T-helper 9 cell (primary cell): Measurements from ENCODE around the gene ACYP2.

Experiments
- DNase-seq: peaks from one replicate; pipeline ENCODE4 v3.0.0-alpha.2; 2020

Gene ACYP2

DNA sequence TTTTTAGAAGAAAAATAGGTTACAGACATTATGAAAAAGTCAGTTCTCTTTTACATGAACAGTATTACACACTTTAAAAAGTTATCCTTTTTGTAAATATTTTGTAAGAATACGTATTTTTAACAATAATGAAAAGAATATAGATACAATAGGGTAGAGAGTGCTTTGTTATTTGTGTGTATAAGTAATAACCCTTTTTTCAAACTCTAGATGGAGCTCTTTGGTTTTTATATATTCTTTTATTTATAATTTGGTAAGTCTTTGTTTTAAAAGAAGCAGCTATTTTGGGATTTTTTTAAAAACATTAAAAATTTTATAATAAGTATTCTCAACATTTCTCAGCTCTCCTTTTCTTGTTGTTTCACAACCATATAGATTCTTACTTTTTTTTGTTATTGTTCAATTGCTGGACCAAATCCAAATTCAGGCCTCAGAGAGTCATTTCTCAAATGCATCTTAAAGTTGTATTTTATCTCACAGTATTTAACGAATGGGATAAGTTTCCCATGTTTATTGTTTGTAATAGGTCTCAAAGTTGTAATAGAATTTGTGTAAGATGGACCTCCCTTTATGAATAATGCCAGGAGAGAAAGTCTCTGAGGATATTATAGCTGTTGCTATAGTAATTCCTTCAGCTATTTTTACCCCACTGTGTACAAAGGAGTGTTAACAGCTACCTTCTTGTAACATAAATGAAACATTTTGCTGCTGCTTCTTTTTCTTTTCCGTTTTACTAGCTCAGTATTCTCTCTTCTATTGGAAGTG lies 46.4 kb downstream of the ACYP2 start:
- DNase-seq, result no peak

DNA sequence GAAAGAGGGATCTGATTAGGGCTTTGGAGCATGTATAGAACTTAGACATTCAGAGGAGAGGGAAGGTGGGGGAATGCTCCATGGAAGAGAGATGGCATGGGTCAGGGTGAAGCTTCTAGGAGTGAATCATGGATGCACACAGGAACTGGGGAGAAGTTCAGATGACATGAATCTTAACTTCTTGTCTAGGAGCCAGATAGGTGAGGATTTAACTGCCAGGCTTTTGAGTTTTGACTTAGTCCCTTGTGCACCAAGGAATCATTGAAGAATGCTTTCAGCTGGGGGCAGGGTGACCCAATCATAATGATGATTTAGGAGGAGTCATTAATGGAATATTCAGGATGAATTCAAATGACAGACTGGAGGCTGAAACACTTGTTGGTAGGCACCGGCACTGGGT lies 48.7 kb downstream of the ACYP2 start:
- no peak for DNase-seq

DNA sequence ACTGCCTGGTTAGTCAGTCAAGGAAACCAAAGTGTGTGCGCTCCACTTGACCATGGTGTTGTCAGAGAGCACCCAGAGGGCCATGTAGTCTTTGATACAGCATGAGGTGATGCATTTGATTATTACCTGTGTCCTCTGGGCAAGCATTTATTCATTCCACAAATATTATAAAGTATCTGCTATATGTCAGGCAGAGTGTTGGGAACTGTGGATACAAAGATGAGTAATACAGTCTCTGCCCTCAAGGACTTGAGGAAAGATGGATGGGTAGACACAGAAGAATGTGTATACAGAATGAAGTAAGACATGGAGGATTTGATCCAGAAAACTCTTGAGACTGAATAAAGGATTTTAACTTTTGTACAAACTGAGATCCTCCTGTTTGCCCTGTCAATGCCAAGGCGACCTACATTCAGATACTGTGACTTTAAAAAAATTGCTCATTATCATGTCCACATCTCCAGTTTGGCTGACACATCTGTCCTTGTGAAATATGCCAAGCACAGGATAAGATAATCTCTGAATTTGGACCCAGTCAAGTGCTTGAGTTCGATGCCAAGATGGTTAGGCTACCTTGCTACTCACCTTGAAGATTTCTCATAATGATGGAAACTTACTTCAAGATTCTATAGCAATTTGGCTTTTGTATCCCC lies 50.8 kb downstream of the ACYP2 start:
- no peak for DNase-seq

DNA sequence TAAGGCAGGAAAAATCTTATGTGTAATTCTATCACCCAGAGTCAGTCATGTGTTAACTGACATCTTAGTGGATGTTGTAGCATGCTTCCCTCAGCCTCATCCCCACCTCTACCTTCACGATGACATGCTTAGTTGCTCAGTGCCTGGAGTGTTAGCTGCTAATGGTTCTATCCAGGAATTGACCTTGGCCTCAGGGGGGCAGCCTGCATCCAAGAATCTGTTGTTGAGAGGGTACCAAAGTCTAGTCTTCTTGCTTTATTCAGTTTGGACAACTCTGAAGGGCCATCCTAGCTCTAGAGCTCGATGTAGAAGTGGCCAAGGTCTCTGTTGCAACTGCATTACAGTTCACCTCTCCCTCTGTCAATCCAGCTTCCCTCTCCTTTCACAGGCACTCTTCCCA lies 61.2 kb downstream of the ACYP2 start:
- no peak for DNase-seq

DNA sequence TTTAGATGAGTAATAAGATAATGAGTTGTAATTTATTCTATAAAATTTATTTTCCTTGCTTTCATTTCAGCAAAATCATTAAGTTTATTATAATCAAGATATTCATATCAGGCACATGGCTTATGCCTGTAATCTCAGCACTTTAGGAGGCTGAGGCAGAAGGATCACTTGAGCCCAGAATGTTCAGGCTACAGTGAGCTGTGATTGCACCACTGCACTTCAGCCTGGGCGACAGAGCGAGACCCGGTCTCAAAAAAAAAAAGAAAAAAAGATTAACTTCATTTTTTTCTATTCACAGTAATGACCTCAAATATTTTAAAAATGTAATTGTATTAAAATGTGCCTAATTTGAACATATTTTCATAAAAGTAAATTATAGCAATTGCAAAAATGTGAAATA lies 67.9 kb downstream of the ACYP2 start:
- no peak for DNase-seq

DNA sequence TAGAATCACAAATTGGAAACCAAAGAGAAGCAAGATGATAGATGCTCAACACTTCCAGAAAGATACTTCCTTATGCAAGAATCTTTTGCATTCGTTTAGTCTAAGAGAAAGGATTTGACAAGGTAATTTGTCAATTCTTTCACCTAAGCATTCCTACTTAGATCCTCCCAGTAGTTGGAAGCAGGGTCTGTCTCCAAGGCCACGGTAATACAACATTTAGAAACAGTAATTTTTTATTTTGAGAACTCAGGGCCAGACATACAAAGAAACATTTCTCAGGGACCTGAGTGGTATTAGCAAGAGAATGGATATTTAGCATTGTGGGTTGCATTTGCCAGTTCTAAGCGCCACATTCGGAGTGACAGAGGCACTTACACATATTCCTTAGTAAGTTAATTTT lies 68.6 kb downstream of the ACYP2 start:
- DNase-seq, result no peak

DNA sequence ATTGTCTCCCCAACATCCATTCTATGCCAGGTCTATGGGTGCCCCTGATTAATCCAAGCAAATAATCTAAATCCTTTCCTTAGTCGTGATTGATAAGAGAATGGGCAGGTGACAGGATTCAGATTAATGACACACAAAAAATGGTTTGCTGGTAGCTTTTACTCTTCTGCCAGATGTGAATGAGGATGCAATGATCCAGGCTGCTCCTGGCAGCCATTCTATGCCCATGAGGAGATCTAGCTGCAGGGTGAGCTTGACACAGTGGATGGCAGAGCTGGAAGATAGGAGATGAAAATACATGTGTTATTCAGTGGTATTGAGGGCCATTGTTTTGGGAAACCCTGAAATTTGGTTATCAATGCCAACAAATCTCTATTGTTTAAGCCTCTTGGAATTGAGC lies 69.7 kb downstream of the ACYP2 start:
- no peak for DNase-seq

DNA sequence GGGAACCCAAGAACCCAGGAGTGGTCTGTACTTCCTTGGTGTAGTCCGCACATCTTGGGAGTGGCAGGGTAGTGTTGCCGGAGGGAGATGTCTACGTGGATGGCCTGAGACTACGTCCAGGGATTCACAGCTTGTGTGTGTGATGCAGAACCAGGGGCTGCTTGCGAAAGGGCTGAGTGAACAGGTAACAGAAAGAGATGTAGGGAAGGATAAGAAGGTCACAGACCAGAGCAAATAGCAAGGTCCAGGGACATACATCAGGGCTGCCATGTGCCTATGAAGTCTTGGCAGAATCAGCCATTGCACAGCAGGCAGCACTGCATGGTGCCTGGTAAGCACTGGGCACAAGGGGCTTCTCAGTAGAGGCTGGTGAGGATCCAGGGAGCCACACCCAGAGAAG lies 71.9 kb downstream of the ACYP2 start:
- DNase-seq, result no peak

DNA sequence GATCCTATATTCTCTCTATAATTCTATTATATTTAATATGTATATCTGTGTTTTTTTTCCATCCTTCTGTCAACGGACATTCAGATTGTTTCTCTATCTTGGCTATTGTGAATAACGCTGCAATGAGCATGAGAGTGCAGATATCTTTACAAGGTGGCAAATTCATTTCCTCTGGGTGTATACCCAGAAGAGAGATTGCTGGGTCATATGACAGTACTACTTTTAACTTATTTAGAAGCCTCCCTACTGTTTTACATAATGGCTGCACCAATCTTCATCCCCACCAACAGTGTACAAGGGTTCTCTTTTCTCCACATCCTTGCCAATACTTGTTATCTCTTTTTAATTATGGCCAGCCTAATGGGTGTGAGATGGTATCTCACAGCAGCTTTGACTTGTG lies 74.1 kb downstream of the ACYP2 start:
- no peak for DNase-seq

DNA sequence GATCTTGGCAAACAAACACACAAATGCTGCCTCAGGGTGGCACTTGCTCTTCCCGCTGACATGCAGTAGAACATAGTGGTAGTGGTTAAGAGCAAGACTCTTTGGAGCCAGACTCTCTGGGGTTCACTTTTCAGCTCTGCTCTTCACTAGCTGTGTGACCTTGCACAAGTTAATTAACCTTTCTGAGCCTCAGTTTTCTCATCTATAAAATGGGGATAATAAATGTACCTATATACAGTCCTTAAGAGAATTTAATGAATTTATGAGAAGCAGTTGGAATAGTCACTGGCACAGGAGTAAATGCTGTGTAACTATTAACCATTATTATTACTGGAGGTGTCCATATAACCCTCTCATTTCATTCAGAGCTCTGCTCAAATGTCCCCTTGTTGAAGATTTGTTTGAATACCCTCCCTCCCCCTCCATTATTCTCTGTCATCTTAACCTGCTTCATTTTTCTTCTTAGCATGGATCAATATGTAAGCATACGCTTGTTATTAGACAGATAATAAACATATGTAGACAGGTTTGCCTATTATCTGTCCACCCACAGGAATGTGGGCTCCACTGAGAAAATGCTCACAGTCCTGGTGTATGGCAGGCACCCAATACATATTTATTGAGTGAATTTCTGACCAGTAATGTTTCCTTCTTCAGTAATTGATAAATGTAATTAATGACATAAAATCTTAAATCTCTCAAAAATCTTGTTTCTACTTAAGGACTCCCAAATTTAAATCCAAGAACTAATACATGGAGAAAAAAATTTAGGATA lies 76.1 kb downstream of the ACYP2 start:
- no peak for DNase-seq

DNA sequence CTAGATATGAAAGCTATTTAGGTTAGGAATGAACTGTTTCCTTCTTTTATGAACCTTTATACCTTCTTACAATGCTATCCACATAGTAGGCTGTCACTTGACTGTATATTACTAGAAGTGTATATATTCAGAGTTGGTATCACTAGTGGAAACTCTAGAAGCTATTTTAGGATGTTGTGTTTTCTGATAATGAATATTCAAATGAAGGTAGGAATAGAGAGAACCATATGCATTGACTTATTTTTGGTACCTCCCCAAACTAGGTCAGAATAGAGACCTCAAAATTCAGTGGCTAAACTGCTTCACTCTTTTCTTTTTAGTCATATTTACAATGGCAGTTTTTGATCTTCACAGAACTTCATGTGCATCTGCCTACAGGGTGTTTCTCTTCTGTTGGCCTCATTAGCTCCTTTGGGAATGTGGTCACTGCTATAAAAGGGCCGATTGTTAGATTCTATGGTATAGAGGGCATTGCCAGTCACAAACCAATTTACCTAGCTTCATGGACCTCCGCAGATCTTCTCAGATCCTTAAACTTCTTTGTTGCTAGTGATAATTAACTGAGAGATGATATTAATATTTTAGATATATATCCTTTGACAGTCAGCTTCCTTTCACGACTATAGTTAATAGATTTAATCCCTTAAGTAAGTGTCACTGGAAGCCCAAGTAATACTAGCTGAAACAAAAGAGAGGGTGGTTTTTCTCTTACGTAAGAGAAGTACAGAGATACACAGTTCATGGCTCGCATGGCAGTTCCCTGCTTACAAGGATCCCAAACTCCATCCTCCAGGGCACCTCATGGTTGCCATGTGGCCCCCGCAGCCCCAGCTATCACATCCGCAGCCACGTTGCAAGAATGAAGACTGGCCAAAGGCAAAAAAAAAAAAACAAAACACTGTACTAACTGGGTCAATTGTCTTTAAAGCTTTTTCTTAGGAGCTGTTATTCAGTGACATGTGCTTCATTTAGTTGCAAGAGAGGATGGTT lies 79.6 kb downstream of the ACYP2 start:
- no peak for DNase-seq

DNA sequence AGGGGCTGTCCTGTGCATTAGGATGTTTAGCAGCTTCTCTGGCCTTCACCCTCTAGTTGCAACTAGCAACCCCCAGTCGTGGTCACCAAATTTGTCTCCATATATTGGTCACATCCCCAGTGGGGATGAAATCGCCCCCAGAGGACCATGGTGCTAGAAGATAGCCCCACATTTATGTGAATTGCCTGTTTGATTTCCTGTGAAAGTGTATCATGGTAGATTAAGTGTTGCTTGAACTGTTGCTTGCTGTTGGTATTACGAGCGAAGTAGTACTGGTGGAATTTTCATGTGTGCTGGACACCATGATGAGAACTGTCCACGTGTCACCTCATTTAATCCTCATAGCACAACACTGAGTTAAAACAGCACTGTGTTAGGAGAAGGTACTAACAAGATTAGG lies 81.2 kb downstream of the ACYP2 start:
- no peak for DNase-seq

DNA sequence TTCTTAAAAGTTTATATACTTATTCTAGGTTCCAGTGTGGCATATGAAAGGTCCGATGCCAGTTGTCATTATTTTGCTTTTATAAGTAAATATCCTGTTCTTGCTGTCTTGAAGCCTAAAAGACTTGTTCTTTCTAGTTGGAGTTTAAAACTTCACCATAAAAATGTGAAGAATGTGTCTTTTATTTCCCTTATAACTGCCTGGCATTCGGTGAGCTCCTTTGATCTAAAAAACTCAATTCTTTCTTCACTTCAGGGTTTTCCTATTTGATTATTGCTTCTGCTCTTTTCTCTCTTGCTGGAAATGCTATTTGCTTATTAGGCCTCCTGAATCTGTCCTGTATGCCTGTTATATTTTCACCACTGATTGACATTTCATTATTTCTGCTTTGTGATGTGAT lies 89.1 kb downstream of the ACYP2 start:
- DNase-seq, result no peak

DNA sequence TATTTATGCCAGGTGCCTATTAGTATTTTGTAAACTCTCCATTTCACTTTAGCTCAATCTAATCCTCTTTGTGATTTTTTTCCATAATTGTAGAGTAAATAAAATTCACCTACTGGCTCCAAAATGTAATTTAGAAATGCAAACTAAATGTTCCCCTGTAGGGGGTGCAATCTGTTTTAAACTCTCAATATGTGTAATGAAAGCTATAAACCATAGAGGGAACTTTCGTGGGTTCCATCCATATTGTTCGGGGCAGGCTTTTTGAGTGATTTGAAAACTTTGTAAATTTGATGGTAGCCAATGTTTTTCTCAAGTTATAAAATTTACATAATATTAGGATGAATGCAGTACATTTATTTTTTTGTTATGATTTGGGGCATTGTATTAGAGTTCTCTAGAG lies 91.2 kb downstream of the ACYP2 start:
- no peak for DNase-seq

DNA sequence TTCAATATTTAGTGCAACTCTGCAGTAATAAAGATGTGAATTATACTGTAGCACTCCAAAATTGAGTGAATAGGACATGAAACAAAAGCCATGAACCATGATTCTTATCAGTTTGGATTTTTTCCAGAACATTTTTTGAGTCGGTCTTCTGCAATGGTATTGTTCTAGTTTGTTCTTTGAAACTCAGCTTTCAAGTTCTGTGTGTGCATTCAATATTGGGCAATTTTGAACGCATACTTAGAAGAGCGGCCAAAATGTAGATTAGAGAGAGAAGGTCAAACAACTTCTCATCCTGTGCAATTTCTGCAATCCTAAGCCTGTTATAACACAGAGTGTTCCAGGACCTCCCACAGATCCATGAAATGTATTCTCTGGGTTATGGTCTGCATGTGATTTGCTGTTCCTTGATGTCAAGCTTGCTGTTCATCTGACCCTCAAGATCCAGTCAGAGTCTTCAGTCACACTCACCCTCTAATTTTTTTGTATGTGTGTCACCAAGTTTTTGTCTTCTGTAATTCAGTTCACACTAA lies 92.3 kb downstream of the ACYP2 start:
- no peak for DNase-seq

DNA sequence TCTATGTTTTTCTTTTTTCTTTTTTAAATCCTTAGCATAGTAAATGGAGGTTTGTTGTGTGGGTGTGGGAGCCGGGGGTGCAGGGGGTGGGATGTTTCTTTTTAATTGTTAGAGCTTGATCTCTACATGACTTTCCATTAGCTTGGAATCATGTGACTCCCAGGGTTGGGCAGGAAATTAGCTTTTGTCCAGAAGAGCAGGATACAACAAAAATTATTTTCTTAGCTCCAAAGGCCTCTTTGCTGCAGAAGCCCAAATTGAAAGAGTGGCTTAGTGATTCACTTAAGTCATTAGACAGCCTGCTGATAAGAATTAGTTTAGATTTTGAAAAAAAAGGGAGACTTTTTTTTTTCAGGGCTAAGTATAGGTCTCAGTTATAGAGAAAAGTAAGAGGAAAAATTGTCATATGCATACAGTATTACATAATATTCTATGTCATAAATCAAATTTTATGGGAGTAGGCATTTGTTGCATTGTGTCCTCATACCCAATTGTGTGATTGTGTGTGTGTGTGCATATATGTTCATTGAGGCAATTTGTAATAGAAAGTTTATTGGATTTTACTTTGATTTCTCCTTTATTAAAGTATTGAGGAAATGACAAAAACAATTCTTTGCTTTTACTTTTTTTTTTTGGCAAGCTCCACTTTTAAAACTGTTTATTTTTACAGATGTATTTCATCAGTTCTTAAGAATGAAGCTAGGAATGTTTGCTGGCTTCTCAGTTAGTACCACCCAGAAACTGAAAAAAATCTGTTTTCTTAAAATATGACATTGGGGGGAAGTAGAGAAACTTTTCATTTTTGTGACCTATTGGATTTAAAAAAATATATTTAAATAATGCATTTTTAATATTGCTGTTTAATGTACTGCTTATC lies 93.2 kb downstream of the ACYP2 start:
- DNase-seq, result no peak

DNA sequence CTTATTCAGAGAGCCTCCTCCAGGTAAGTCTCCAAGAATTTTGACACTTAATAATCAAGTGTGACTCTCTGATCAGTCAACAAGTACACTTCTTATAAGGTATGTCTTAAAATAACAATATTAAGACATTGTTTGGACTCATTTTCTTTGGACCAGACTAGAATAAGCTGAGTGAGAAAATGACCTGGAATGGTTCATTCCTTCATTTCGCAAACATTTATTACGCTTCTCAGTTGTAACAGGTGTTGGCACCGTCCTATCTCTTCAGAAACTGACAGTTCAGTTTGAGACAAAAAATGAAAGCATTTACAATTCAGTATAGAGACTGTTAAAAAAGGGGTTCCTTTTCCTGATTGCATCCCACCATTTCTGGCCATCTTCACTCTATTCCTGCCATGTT lies 94.0 kb downstream of the ACYP2 start:
- no peak for DNase-seq

DNA sequence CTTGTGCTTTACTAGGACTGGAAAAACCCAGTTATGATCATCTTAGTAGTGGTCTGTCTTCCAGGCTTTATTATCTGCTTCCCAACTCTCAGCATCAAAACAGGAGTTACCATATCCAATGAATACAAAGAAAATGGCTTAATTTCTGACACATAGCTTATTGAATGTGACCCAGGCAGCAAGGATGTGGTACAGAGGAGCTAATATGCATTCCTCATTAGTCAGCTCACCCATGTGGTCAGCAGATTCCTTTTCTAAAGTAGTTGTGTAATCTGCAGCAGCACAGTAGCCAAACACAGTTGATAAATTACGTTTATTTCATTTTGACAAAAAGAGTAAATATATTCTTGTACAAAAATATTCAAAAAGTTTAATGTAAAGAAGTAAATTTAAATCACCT lies 97.0 kb downstream of the ACYP2 start:
- DNase-seq, result no peak

DNA sequence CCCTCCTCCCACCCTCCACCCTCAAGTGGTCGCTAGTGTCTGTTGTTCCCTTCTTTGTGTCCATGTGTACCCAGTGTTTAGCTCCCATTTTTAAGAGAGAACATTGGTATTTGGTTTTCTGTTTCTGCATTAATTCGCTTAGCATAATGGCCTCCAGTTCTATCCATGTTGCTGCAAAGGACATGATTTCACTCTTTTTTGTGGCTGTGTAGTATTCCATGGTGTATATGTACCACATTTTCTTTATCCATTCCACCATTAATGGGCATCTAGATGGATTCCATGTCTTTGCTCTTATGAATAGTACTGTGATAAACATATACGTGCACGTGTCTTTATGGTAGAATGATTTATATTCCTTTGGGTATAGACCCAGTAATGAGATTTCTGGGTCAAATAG lies 97.7 kb downstream of the ACYP2 start:
- DNase-seq, result no peak

DNA sequence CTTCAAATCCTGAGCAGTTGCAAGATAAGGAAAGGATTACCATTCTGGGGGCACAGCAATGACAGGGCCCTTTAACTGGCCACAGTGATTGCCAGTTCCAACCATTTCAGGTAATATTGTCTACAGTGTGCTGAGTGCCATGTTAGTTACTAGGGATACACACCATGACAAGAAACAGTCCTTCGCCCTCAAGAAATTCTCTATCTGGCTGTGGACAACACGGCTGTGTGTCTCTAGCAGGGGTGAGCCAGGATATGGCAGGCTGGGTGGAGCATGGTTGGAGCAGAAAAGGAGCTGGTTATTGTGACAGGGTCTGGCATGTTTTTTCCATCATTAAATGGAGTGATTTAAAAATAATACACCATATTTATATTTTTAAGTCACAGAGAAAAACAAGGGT lies 109.6 kb downstream of the ACYP2 start:
- DNase-seq, result no peak

DNA sequence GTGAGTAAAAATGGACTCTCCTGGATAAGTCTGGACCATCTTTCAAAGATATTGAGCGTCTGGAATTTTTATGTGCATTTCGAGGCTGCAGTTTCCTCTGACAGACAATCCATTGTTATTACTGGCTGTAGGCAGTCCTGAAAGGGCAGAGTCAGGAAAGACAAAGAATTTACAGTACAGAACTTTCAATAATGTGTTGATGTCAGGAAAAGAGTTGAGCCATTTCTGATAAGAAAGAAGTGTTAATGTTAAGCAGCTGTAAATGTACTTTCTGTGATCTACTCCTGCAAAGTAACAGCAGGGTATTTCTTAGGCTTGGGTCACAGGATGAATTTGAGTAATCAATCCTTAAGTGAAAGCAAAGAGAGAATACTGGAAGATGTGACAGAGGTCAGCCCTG lies 110.8 kb downstream of the ACYP2 start:
- DNase-seq, result no peak

DNA sequence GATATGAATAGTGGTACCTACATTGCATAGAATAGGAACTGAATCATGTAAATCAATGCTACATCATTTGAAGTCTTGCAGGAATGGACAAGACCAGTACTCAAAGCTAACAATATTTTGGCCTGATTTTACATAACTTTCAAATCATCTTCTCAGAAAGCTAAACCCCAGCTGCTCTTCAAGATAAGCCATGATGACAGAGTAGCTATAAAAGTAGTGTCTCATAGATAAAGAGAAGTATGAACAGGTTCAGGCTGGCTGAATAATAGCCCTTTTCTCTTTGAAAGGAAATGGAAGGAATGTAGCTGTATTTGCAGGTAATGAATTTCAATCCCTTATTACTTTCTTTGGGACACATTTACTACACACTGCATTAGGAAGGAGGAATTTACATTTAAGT lies 112.4 kb downstream of the ACYP2 start:
- no peak for DNase-seq
